Body of pancreas (tissue), 4 donors: ENCODE measurements around the gene DNASE1L3. TPM values are rescaled to one million over a fixed set of nuclear protein-coding genes. Genes with fewer than 3 reads are reported as not detected.

Experiments used
- ATAC-seq: fragments of 150-250 bp; one replicate; pipeline ENCODE4 v1.9.1; 2016
- DNase-seq, 4 donors: peaks; one replicate each; pipeline ENCODE4 v3.0.0-alpha.2; 2019
- H3K27ac ChIP-seq, 4 donors: fragments of 200-600 bp; sonication (generic); 1 replicate in 3 of 4; 2 replicates in 1 of 4; pipeline versions ENCODE4 v1.5.1 to v1.6.1; 2016 to 2019; ENCODE audit warnings: mild to moderate bottlenecking in 1 of 4, mixed read lengths in 1 of 4, moderate library complexity in 1 of 4
- H3K27me3 ChIP-seq, 2 donors: fragments of 200-600 bp; sonication (generic); one replicate each; pipeline ENCODE4 v1.6.0; 2016; ENCODE audit warnings: mild to moderate bottlenecking in 1 of 2
- H3K36me3 ChIP-seq, 2 donors: fragments of 200-600 bp; sonication (generic); replicated peaks in 1 of 2; 2 replicates each; pipeline ENCODE4 v1.5.1; 2016; ENCODE audit warnings: low read depth in 2 of 2; ENCODE audit not compliant: insufficient read depth in 1 of 2
- H3K4me1 ChIP-seq: fragments of 200-600 bp; sonication (generic); one replicate; pipeline ENCODE4 v1.6.0; 2016
- H3K4me3 ChIP-seq, 2 donors: fragments of 200-600 bp; sonication (generic); 1 replicate in 1 of 2; 2 replicates in 1 of 2; pipeline ENCODE4 v1.5.1; 2016 to 2019
- H3K9me3 ChIP-seq, 3 donors: fragments of 200-600 bp; sonication (generic); 1 replicate in 2 of 3; 2 replicates in 1 of 3; pipeline ENCODE4 v1.5.1; 2016
- POLR2A ChIP-seq, 3 donors: fragments of 450-650 bp; IDR thresholded peaks; one replicate each; pipeline ENCODE4 v1.6.1; 2016; ENCODE audit warnings: antibody characterized with exemption in 3 of 3, mild to moderate bottlenecking in 2 of 3
- WGBS, 2 donors: methylation state at CpG; one replicate each; pipeline ENCODE4 v1.1.5; 2017; 5-methylcytosine and 5-hydroxymethylcytosine counted together
- intact Hi-C: fragments of 100-400 bp; cut with DNase I; formaldehyde crosslinking; loops from one replicate; pipeline ENCODE4 v1.15.1; 2023
- total RNA-seq, 2 donors: library from RNA; depleted of rRNA; stranded (reverse); fragments of >200 nt; gene quantifications; one replicate each; pipeline ENCODE4 v1.1.0, GENCODE V29; 2016
- TF ChIP-seq, protein P1 (sequence below), 7 experiments: fragments of 450-650 bp in 4 of 7; fragments of 200-600 bp in 3 of 7; sonication (generic) in 3 of 7; IDR thresholded peaks; one replicate each; pipeline ENCODE4 v1.5.1; 2016 to 2019; ENCODE audit warnings: antibody characterized with exemption in 7 of 7

DNASE1L3 gene
- total RNA-seq, 2 donors from 2014 or later: 2.1 TPM; not detected in 1

DNA sequence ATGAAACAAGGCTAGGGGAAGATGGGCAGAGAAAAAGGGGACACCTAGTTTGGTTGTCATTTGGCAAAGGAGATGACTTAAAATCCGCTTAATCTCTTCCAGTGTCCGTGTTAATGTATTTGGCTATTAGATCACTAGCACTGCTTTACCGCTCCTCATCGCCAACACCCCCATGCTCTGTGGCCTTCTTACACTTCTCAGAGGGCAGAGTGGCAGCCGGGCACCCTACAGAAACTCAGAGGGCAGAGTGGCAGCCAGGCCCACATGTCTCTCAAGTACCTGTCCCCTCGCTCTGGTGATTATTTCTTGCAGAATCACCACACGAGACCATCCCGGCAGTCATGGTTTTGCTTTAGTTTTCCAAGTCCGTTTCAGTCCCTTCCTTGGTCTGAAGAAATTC is 39.6 kb downstream of the DNASE1L3 start:
- ATAC-seq (no peak), DNase-seq (no peak)
- Histone ChIP-seq H3K4me3 (no peak overlapping the region), H3K27me3 (no peaks in the 10 kb centered on the region), H3K9me3 (no peaks in the 10 kb centered on the region), H3K36me3 (peaks cover 0 to 9% of the 10 kb centered on the region in 2 donors), H3K27ac (no peak overlapping the region), H3K4me1 (peaks cover 55% of the 10 kb centered on the region)
- TF ChIP-seq POLR2A (IDR thresholded peaks at IDR 0.05): no peak
- TF ChIP-seq, protein P1, sequence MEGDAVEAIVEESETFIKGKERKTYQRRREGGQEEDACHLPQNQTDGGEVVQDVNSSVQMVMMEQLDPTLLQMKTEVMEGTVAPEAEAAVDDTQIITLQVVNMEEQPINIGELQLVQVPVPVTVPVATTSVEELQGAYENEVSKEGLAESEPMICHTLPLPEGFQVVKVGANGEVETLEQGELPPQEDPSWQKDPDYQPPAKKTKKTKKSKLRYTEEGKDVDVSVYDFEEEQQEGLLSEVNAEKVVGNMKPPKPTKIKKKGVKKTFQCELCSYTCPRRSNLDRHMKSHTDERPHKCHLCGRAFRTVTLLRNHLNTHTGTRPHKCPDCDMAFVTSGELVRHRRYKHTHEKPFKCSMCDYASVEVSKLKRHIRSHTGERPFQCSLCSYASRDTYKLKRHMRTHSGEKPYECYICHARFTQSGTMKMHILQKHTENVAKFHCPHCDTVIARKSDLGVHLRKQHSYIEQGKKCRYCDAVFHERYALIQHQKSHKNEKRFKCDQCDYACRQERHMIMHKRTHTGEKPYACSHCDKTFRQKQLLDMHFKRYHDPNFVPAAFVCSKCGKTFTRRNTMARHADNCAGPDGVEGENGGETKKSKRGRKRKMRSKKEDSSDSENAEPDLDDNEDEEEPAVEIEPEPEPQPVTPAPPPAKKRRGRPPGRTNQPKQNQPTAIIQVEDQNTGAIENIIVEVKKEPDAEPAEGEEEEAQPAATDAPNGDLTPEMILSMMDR (IDR thresholded peaks at IDR 0.05): no peak
- intact Hi-C loops: no loop called here
- WGBS, 2 donors: 93 to 94% methylated on average over 9 of the region's 9 CpGs

DNA sequence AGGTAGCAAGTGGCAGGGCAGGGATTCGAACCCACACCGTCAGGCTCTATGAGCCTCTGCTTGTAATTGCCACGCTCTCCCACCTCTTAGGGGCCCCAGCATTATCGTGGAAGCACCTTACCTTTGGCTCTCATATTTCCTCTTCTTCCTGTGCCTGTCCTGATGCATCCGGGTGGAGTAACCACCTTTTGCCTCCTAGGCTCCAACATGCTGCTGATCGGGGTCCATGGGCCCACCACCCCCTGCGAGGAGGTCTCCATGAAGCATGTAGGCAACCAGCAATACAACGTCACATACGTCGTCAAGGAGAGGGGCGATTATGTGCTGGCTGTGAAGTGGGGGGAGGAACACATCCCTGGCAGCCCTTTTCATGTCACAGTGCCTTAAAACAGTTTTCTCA is 40.4 kb downstream of the DNASE1L3 start:
- no peaks in the 10 kb centered on the region for H3K9me3 ChIP-seq
- H3K36me3 ChIP-seq: peaks cover 0 to 9% of the 10 kb centered on the region in 2 donors
- no peak overlapping the region for H3K27ac ChIP-seq
- H3K4me3 ChIP-seq: no peak overlapping the region
- DNase-seq (no peak), ATAC-seq (no peak)
- TF ChIP-seq, protein P1 (IDR thresholded peaks at IDR 0.05): no peak
- TF ChIP-seq POLR2A (IDR thresholded peaks at IDR 0.05): no peak
- intact Hi-C loops: no loop called here
- WGBS, 2 donors: 79 to 84% methylated on average over 11 of the region's 11 CpGs
- H3K27me3 ChIP-seq: no peaks in the 10 kb centered on the region
- peaks cover 55% of the 10 kb centered on the region for H3K4me1 ChIP-seq

DNA sequence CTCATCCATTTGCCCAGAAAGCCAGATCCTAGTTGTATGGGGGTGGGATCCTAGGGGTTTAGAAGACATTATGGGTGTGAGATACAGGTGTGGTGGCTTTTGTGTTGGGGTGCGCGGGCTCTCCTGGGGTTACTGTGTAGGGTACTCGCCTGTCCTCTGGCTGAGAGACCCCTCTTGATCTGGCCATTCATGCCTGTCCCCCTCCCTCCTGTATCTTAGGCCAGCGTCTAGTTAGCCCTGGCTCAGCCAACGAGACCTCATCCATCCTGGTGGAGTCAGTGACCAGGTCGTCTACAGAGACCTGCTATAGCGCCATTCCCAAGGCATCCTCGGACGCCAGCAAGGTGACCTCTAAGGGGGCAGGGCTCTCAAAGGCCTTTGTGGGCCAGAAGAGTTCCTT is 41.4 kb downstream of the DNASE1L3 start:
- ATAC-seq: no peak
- Histone ChIP-seq H3K4me3 (no peak overlapping the region), H3K4me1 (peaks cover 55% of the 10 kb centered on the region), H3K36me3 (peaks cover 0 to 9% of the 10 kb centered on the region in 2 donors), H3K27ac (no peak overlapping the region), H3K9me3 (no peaks in the 10 kb centered on the region), H3K27me3 (no peaks in the 10 kb centered on the region)
- DNase-seq: no peak
- intact Hi-C loops: no loop called here
- no peak for TF ChIP-seq POLR2A (IDR thresholded peaks at IDR 0.05)
- TF ChIP-seq, protein P1 (IDR thresholded peaks at IDR 0.05): no peak
- WGBS, 2 donors: 95 to 98% methylated on average over 8 to 9 of the region's 9 CpGs

DNA sequence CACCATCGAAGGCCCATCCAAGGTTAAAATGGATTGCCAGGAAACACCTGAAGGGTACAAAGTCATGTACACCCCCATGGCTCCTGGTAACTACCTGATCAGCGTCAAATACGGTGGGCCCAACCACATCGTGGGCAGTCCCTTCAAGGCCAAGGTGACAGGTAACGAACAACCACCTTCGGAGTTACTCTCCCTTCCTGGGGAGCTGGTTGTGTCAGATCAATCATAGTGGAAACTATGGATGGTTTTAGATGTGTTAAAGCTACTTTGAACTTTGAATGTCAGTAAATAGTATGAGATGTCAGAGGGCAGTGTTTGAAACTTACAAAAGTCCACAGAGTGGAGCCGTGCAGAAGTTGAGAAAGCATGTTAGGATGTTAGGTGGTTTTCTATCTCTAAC is 42.3 kb downstream of the DNASE1L3 start:
- Histone ChIP-seq H3K27ac (no peak overlapping the region), H3K27me3 (no peaks in the 10 kb centered on the region), H3K4me3 (no peak overlapping the region), H3K9me3 (no peaks in the 10 kb centered on the region), H3K36me3 (peaks cover 0 to 9% of the 10 kb centered on the region in 2 donors), H3K4me1 (peaks cover 55% of the 10 kb centered on the region)
- TF ChIP-seq, protein P1 (IDR thresholded peaks at IDR 0.05): no peak
- TF ChIP-seq POLR2A (IDR thresholded peaks at IDR 0.05): no peak
- DNase-seq (no peak), ATAC-seq (no peak)
- WGBS, 2 donors: 73 to 83% methylated on average over 7 of the region's 7 CpGs
- intact Hi-C loops: no loop called here
